Measurements from ENCODE around the gene ARMC5. TPM values are rescaled to one million over a fixed set of nuclear protein-coding genes. Genes with fewer than 3 reads are reported as not detected.

The ARMC5 gene
- total RNA-seq, 4 donors from 2014 or later = 9.7 to 24.3 (median 17.9) TPM

DNA sequence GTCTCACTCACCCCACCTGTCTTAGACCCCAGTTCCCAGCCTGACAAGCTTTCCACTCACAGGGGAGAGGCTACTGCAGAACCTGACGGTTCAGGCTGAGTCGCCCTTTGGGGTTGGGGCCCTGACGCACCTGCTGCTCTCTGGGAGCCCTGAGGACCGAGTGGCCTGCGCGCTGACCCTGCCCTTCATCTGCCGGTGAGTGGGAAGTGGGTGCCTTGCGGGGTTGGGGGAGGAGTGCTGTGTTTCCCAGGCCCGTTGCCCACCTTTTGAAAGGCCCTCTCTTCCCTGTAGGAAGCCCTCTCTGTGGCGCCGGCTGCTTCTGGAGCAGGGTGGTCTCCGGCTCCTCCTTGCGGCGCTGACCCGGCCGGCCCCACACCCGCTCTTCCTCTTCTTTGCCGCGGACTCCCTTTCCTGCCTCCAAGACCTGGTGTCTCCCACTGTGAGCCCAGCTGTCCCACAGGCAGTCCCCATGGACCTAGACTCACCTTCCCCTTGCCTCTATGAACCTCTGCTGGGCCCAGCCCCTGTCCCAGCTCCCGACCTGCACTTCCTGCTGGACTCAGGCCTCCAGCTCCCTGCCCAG is 6.6 kb downstream of the ARMC5 start:
- H3K27ac ChIP-seq = no peak overlapping the region
- no peaks in the 10 kb centered on the region for H3K9me3 ChIP-seq
- H3K4me1 ChIP-seq = peaks cover 8% of the 10 kb centered on the region
- DNase-seq (ENCODE audit: low spot score in 2 of 2) = no peak
- H3K27me3 ChIP-seq = no peaks in the 10 kb centered on the region
- no peak overlapping the region for H3K4me3 ChIP-seq
- TF ChIP-seq POLR2AphosphoS5 (IDR thresholded peaks at IDR 0.05) = no peak
- TF ChIP-seq, protein P1, sequence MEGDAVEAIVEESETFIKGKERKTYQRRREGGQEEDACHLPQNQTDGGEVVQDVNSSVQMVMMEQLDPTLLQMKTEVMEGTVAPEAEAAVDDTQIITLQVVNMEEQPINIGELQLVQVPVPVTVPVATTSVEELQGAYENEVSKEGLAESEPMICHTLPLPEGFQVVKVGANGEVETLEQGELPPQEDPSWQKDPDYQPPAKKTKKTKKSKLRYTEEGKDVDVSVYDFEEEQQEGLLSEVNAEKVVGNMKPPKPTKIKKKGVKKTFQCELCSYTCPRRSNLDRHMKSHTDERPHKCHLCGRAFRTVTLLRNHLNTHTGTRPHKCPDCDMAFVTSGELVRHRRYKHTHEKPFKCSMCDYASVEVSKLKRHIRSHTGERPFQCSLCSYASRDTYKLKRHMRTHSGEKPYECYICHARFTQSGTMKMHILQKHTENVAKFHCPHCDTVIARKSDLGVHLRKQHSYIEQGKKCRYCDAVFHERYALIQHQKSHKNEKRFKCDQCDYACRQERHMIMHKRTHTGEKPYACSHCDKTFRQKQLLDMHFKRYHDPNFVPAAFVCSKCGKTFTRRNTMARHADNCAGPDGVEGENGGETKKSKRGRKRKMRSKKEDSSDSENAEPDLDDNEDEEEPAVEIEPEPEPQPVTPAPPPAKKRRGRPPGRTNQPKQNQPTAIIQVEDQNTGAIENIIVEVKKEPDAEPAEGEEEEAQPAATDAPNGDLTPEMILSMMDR (IDR thresholded peaks at IDR 0.05) = no peak
- TF ChIP-seq POLR2A (IDR thresholded peaks at IDR 0.05) = no peak
- TF ChIP-seq EP300 (IDR thresholded peaks at IDR 0.05) = no peak
- WGBS = 88% methylated on average over 20 of the region's 20 CpGs
- H3K36me3 ChIP-seq = peaks cover 49% of the 10 kb centered on the region

DNA sequence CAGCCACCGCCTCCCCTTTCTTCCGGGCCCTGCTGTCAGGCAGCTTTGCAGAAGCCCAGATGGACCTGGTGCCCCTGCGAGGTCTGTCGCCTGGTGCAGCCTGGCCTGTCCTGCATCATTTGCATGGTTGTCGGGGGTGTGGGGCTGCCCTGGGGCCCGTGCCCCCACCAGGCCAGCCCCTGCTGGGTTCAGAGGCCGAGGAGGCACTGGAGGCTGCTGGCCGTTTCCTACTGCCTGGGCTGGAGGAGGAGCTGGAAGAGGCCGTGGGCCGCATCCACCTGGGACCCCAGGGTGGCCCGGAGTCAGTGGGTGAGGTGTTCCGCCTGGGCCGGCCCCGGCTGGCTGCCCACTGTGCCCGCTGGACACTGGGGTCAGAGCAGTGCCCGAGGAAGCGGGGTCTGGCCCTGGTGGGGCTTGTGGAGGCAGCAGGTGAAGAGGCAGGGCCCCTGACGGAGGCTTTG is 7.1 kb downstream of the ARMC5 start:
- 95% methylated on average over 3 of the region's 18 CpGs for WGBS
- H3K4me3 ChIP-seq = no peak overlapping the region
- H3K9me3 ChIP-seq = no peaks in the 10 kb centered on the region
- no peak for TF ChIP-seq POLR2AphosphoS5 (IDR thresholded peaks at IDR 0.05)
- no peaks in the 10 kb centered on the region for H3K27me3 ChIP-seq
- H3K27ac ChIP-seq = no peak overlapping the region
- DNase-seq (ENCODE audit: low spot score in 2 of 2) = no peak
- H3K36me3 ChIP-seq = peaks cover 49% of the 10 kb centered on the region
- H3K4me1 ChIP-seq = peaks cover 8% of the 10 kb centered on the region

DNA sequence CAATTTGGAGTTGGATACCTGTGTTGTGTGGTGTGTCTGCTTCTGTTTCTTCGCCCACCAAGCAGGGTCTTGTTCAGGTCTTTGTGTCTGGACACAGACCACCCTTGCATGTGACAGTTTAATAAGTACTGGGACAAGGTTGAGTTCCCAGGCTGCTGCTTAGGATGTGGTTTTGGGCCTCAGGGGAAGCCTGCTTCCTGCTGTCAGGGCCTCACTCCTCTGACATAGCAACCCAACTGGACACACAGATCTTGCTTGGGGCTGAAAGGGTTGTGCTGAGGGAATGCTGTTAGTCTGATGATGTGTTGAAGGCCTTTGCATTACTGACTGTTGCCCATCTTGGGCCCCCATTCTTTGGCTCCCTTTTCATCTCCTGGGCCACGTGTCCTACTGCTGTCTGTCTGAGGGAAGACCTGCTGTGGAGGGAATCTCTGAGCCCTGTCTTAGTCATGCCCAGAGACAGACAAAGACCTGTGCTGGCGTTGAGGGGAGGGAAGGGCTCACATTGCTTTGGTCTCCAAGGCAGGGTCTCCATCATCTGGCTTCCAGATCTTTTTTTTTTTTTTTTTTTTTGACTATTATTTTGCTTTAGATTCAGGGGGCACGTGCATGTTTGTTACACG is 8.0 kb downstream of the ARMC5 start:
- H3K9me3 ChIP-seq = no peaks in the 10 kb centered on the region
- no peak for DNase-seq (ENCODE audit: low spot score in 2 of 2)
- H3K27me3 ChIP-seq = no peaks in the 10 kb centered on the region
- peaks cover 45% of the 10 kb centered on the region for H3K36me3 ChIP-seq
- H3K4me3 ChIP-seq = no peak overlapping the region
- no peak overlapping the region for H3K27ac ChIP-seq
- H3K4me1 ChIP-seq = peaks cover 16% of the 10 kb centered on the region
- TF ChIP-seq POLR2A (IDR thresholded peaks at IDR 0.05) (no peak), EP300 (IDR thresholded peaks at IDR 0.05) (no peak), POLR2AphosphoS5 (IDR thresholded peaks at IDR 0.05) (no peak)
- TF ChIP-seq, protein P1 (IDR thresholded peaks at IDR 0.05) = no peak
- WGBS = 72% methylated on average over 5 of the region's 5 CpGs

DNA sequence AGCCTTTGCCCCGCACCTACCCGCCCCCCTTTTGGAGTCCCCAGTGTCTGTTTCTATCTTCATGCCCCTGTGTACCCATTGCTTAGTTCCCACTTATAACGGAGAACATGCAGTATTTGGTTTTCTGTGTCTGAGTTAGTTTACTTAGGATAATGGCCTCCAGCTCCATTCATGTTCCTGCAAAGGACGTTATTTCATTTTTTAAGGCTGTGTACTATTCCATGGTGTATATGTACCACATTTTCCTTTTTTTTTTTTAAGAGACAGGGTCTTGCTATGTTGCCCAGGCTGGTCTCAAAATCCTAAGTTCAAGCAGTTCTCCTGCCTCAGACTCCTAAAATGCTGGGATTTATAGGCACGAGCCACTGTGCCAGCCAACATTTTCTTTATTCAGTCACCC is 8.6 kb downstream of the ARMC5 start:
- Histone ChIP-seq H3K4me3 (no peak overlapping the region), H3K27me3 (no peaks in the 10 kb centered on the region), H3K36me3 (peaks cover 40% of the 10 kb centered on the region), H3K27ac (no peak overlapping the region), H3K9me3 (no peaks in the 10 kb centered on the region), H3K4me1 (peaks cover 22% of the 10 kb centered on the region)
- TF ChIP-seq EP300 (IDR thresholded peaks at IDR 0.05) = no peak
- TF ChIP-seq POLR2AphosphoS5 (IDR thresholded peaks at IDR 0.05) = no peak
- TF ChIP-seq POLR2A (IDR thresholded peaks at IDR 0.05) = no peak
- 91% methylated on average over 5 of the region's 5 CpGs for WGBS
- no peak for DNase-seq (ENCODE audit: low spot score in 2 of 2)

DNA sequence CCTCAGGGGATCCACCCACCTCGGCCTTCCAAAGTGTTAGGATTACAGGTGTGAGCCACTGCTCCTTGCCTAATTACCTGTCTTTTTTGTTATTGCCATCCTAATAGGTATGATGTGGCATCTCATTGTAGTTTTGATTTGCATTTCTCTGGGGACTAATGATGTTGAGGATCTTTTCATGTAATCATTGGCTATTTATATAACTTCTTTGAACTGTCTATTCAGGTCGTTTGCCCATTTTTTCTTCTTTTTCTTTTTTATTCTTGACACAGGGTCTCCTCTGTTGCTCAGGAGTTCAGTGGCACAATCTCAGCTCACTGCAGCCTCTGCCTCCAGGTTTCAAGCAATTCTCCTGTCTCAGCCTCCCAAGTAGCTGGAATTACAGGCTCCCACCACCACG is 11.3 kb downstream of the ARMC5 start:
- DNase-seq (ENCODE audit: low spot score in 2 of 2) = no peak
- 78% methylated on average over 3 of the region's 3 CpGs for WGBS
- no peak overlapping the region for H3K27ac ChIP-seq
- no peaks in the 10 kb centered on the region for H3K27me3 ChIP-seq
- H3K4me1 ChIP-seq = peaks cover 38% of the 10 kb centered on the region
- H3K9me3 ChIP-seq = no peaks in the 10 kb centered on the region
- H3K4me3 ChIP-seq = no peak overlapping the region
- TF ChIP-seq EP300 (IDR thresholded peaks at IDR 0.05) (no peak), POLR2A (IDR thresholded peaks at IDR 0.05) (no peak), POLR2AphosphoS5 (IDR thresholded peaks at IDR 0.05) (no peak)
- TF ChIP-seq, protein P1 (IDR thresholded peaks at IDR 0.05) = no peak
- peaks cover 32% of the 10 kb centered on the region for H3K36me3 ChIP-seq

DNA sequence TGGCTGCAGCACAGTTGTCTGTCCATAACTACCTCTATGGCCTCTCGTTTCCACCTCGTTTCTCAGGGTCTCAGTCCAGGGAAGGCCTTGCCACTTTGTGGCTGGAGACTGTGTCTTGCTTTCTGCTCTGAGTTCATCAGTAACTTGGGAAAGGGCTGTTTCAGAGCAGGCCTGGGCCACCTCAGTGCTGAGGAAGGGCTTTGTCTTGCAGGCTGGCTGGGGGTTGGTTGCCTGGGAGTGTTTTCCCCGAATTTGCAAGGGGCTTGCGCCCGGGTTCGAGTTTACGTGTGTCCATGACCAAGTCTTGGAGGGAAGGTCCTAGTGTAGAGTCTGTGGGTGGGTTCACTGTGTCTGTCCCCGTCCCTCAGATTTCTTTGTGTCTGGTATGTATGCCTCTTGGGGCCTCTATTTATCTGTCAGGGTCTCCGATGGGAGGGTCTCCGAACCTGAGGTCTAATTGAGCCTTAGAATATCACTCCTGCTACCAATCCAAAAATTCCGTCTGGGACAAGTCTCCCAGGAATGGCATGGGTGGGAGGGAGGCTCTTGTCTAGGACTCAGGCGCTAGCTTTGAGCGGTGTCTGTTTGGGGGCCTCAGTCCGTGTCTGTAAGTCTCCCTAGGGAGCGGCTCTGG is 12.1 kb downstream of the ARMC5 start:
- Histone ChIP-seq H3K27ac (peak overlapping the region; percentile 89), H3K4me1 (peaks cover 46% of the 10 kb centered on the region), H3K27me3 (no peaks in the 10 kb centered on the region), H3K9me3 (no peaks in the 10 kb centered on the region), H3K36me3 (peaks cover 32% of the 10 kb centered on the region), H3K4me3 (peak overlapping the region; percentile 67)
- 46% methylated on average over 3 of the region's 15 CpGs for WGBS
- no peak for DNase-seq (ENCODE audit: low spot score in 2 of 2)
- TF ChIP-seq EP300 (IDR thresholded peaks at IDR 0.05) (no peak), POLR2AphosphoS5 (IDR thresholded peaks at IDR 0.05) (no peak), POLR2A (IDR thresholded peaks at IDR 0.05) (no peak)
- TF ChIP-seq, protein P1 (IDR thresholded peaks at IDR 0.05) = no peak
